ENCODE data around the gene MCC.

DNA sequence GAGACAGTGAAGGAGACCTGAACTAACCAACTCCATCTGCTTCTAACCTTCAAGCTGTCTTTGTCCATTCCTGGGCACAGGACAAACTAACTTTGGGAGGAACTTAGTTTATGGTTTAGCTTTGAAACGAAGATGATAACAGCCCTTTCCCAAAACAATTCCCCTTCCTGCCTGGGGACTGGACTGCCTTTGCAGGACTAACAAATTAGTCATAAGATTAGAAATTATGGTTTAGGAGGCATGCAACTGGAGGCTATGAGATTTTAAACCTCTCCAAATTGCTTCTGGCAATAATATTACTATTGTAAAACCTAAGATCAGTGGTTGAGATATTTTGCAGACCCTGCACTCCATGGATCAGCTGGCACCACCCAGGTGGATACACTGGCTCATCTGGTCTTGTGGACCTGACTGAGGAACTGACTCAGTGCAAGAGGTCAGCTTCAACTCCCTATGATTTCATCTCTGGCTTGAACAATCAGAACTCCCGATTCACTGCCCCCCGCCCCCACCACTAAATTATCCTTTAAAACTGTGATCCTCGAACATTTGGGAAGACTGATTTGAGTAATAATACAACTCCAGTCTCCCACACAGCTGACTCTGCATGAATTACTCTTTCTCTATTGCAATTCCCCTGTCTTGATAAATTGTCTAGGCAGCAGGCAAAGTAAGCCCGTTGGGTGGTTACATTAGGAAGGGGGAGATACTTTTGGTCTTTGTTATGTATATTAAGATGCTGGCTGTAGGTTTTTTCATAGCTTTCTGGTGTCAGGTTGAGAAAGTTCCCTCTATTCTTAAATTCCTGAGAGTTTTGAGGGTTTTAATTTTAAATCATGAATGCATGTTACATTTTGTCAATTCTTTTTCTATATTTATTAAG, 266.7 kb downstream of the MCC start:
- TF ChIP-seq CTCF (IDR thresholded peaks at IDR 0.05; ENCODE audit: low read length) (no peak), EZH2phosphoT487 (IDR thresholded peaks at IDR 0.05; ENCODE audit: low read length) (no peak), EZH2 (optimal IDR thresholded peaks at IDR 0.05; ENCODE audit: low read depth, low read length) (no peak)

Data from MM.1S (cell line).